Stimulated activated naive CD8-positive, alpha-beta T cell treated with anti-CD3 and anti-CD28 coated beads, Interleukin-15, Interleukin-2, amounts not matched to agents 100 ng/mL and 50 ng/mL, for 24 hours (primary cell): ENCODE results near the gene RGS5.

Experiments
- H3K27ac Mint-ChIP-seq: one replicate; pipeline ENCODE4 v1.8.0; 2021; ENCODE audit warnings: mild to moderate bottlenecking, mixed read lengths
- H3K27me3 Mint-ChIP-seq: one replicate; pipeline ENCODE4 v1.8.0; 2021; ENCODE audit warnings: mixed read lengths
- H3K36me3 Mint-ChIP-seq: one replicate; pipeline ENCODE4 v1.8.0; 2021; ENCODE audit warnings: low read depth, mixed read lengths
- H3K4me1 Mint-ChIP-seq: one replicate; pipeline ENCODE4 v1.8.0; 2021; ENCODE audit warnings: low read depth, mixed read lengths
- H3K4me3 Mint-ChIP-seq: one replicate; pipeline ENCODE4 v1.8.0; 2021; ENCODE audit warnings: mild to moderate bottlenecking, mixed read lengths
- H3K9me3 Mint-ChIP-seq: one replicate; pipeline ENCODE4 v1.8.0; 2021; ENCODE audit warnings: mixed read lengths

RGS5 gene

DNA sequence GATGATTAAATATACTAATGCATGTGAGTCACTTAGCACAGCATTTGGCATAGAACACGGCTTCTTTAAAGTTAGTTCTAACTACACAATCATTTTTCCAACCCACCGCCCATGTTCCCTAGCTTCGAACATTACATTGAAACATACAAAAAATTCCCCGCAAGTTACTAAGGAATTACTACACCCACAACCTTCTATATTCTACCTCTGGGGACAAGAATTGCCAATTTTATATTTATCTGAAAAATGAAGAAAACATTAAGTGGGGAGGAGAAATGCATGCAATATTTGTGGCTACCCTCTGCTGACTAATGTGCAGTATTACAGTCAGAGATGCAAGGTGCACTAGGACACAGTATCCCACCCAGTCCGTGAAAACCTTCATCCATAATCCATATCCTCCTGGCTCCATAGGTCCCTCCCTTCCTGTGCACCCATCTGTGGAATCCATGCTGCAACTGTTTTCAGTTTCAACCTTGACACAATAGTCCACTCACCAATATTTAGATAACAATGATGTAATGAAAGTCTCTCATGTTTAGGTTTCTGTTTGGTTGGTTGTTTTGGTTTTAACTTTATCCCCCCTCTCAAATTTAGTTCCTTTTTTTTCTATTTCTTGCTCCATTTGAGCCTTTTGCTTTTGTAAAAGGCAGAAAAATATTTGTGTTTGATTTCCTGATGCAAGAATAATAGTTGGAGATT is 31.6 kb downstream of the RGS5 start:
- Mint-ChIP-seq H3K27ac (no peak overlapping the region), H3K4me3 (no peak overlapping the region), H3K4me1 (no peaks in the 10 kb centered on the region), H3K36me3 (no peaks in the 10 kb centered on the region), H3K27me3 (peaks cover 4% of the 10 kb centered on the region), H3K9me3 (no peaks in the 10 kb centered on the region)

DNA sequence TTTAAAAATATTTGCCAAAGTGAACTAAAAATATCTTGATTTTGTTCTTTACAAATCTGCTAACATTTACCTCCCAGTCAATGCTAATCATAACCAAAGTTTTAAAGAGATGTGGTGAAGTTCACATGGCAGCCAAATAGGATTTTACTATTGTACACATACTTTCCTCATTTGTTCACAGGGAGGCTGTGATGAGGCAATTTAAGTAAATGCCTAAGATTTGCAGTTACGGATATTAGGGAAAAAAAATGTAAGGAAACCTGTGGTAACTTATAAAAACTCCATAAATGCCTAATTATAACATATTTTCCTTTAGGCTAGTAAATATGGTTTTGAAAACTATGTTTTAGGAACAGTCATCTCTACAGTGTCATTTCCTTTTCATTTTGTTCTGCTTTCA is 32.4 kb downstream of the RGS5 start:
- Mint-ChIP-seq H3K4me1 (no peaks in the 10 kb centered on the region), H3K4me3 (no peak overlapping the region), H3K27ac (no peak overlapping the region), H3K36me3 (no peaks in the 10 kb centered on the region), H3K27me3 (peaks cover 4% of the 10 kb centered on the region), H3K9me3 (no peaks in the 10 kb centered on the region)

DNA sequence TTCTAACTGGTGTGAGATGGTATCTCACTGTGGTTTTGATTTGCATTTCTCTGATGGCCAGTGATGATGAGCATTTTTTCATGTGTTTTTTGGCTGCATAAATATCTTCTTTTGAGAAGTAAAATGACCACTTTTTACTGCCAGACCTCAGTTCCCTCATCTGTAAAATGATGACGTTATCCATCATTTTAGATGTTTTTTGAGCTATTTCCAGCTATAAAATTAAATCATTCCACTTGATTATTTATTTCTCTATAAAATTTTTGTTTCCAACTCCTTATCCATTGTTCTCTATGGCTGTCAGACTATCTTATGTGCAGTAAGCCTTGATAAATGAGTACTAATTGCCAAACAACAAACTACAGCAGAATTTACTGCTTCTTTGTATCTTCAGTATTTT is 33.2 kb downstream of the RGS5 start:
- H3K36me3 Mint-ChIP-seq: peaks cover 4% of the 10 kb centered on the region
- no peak overlapping the region for H3K27ac Mint-ChIP-seq

DNA sequence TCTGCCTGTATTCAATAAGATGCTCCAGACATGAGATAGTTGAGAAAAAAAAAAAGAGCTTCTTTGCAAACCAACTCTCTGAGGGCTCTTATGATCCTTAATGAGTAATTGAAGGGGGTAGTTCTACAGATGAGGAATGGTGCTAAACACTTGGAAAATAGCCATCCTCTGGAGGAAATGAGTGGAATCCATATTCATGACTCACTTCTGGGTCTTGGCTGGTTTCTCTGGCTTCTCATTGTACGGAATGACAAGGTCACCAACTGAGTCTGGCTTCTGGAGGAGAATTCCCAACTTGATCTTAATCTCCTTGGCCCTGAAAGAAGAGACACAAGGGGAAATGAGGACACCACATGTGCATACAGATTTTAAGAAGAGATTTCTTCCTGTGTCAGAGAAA is 34.7 kb downstream of the RGS5 start:
- Mint-ChIP-seq H3K4me3 (no peak overlapping the region), H3K9me3 (no peaks in the 10 kb centered on the region), H3K27ac (no peak overlapping the region), H3K36me3 (peaks cover 4% of the 10 kb centered on the region), H3K4me1 (no peaks in the 10 kb centered on the region), H3K27me3 (no peaks in the 10 kb centered on the region)

More for the DNA sequence above, 33.2 kb downstream of the RGS5 start:
- peaks cover 4% of the 10 kb centered on the region for H3K27me3 Mint-ChIP-seq
- H3K4me3 Mint-ChIP-seq: no peak overlapping the region
- H3K9me3 Mint-ChIP-seq: no peaks in the 10 kb centered on the region
- H3K4me1 Mint-ChIP-seq: no peaks in the 10 kb centered on the region

DNA sequence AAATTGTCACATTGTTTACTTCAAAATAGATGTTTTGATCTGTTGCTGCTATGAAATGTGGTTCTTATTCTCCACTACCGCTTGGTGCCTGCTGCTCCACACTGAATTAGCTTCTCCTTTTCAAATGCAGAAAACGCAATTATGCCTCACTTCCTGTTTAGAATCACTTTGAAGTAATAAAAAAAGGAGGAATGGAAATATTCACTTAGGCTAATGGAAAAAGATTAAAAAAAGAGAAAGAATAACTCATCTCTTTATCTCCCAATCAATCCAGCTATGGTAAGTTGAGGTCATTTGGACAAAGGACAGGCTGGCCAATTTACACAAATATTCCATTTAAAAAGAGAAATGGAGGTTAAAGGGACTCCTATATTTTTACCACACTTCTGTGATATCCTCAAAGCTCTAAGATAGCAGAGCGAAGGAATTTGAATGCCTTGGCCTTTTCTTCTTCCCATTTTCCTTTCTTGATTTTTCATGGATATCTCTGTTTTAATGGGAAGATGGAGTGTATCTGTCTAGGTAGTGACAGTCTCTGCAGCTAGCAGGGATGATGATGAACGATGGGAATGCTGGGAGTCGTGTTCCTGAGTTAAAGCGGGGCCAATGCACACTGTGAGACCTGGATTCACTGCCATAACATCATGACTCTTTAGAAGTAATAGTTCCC is 35.7 kb downstream of the RGS5 start:
- Mint-ChIP-seq H3K27me3 (no peaks in the 10 kb centered on the region), H3K4me3 (no peak overlapping the region), H3K27ac (no peak overlapping the region), H3K36me3 (peaks cover 4% of the 10 kb centered on the region), H3K4me1 (no peaks in the 10 kb centered on the region), H3K9me3 (no peaks in the 10 kb centered on the region)

DNA sequence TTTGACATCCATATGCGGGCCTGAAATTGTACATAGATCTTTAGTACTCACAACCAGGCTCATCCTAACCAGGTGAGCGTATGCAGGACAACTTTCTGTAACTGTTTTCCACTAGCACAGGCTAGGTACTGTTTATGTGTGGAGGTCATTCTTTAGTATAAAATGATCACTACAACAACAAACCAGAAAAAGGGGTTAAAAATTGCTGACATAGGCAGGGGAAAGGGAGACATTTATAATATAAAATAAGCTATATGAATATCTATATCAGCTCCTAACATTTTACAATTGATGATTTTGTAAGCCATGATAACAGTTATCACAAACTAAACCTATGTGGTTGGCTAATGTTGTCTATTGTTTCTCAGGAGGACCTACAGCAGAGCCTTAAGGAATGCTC is 37.6 kb downstream of the RGS5 start:
- H3K27me3 Mint-ChIP-seq: no peaks in the 10 kb centered on the region
- peaks cover 4% of the 10 kb centered on the region for H3K36me3 Mint-ChIP-seq
- H3K4me1 Mint-ChIP-seq: no peaks in the 10 kb centered on the region
- no peak overlapping the region for H3K4me3 Mint-ChIP-seq
- no peak overlapping the region for H3K27ac Mint-ChIP-seq
- no peaks in the 10 kb centered on the region for H3K9me3 Mint-ChIP-seq

DNA sequence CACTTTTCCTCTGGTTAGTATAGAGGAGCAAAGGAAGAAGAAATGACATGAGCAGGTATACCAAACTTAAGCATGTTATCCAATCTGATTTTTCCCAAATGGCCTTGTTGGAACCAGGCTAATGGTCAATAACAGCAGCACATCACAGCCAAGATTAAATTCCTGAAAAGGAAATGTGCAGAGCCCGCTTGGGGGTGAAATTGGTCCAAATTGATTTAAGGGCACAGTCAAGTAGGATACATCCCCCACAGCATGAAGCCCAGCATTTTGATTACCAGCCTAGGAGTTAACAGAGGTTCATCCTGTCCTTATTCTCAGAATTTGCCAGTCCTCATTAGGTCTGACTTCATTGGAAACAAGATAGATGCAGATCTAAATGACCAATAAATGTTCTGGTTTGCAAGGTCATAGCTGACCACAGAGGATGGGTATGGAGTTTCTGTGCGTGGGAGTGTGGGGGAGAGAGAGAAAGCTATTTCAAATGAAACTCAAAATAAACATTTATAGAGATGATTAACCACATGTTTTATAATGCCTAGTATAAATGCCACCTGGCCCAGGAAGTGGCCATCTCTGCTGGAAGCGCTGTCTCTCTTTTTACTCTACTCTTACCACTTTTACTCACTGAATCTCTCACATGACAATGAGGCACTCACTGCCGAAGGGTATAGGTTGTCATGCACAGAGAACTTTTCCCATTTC is 38.7 kb downstream of the RGS5 start:
- no peaks in the 10 kb centered on the region for H3K9me3 Mint-ChIP-seq
- no peak overlapping the region for H3K27ac Mint-ChIP-seq
- H3K27me3 Mint-ChIP-seq: no peaks in the 10 kb centered on the region
- no peaks in the 10 kb centered on the region for H3K4me1 Mint-ChIP-seq
- H3K4me3 Mint-ChIP-seq: no peak overlapping the region
- peaks cover 4% of the 10 kb centered on the region for H3K36me3 Mint-ChIP-seq

DNA sequence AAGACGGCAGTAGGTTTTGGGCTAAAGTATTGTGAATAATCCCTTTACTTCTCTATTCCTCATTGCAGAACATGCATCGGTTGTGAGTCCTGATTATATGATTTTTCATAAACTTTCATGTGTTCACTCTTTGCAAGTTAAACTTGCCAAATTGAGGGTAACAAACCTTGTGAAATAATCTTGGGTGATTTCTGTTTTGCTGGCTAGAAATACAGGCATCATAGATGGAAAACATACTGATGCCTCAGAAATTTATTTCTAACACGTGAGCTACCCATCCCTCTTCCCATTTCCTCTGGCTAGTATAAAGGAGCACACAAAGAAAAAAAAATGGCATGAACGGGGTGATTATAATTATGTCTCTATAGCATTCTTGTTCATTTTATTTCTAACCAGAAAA is 39.6 kb downstream of the RGS5 start:
- H3K27me3 Mint-ChIP-seq: no peaks in the 10 kb centered on the region
- H3K4me3 Mint-ChIP-seq: no peak overlapping the region
- H3K36me3 Mint-ChIP-seq: peaks cover 4% of the 10 kb centered on the region
- peaks cover 5% of the 10 kb centered on the region for H3K9me3 Mint-ChIP-seq
- H3K27ac Mint-ChIP-seq: no peak overlapping the region
- no peaks in the 10 kb centered on the region for H3K4me1 Mint-ChIP-seq

DNA sequence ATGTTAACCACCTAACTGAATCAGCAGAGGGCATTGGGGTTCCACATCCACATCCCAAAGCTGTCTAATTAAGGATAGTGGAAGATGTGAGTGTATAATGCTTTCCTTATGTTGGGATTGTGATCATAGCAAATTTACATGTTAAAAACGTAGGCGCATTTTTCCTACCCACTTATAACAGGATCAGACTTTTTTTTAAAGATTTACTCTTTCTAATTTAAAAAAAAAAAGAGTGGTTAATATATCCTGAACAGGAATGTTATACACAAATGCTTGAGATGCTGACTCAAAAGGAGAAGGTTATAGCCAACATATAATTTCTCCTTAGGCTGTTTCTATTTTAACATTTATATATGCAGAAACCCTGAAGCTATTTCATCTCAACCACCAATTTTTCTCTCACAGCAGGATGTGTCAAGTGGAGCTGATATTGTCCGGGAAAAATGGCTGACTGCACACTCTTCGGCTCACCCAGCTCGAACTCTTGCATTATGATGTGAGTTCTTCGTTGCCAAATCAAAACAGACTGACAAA is 40.3 kb downstream of the RGS5 start:
- no peak overlapping the region for H3K4me3 Mint-ChIP-seq
- H3K4me1 Mint-ChIP-seq: no peaks in the 10 kb centered on the region
- peaks cover 4% of the 10 kb centered on the region for H3K36me3 Mint-ChIP-seq
- H3K27me3 Mint-ChIP-seq: no peaks in the 10 kb centered on the region
- H3K9me3 Mint-ChIP-seq: peaks cover 7% of the 10 kb centered on the region
- H3K27ac Mint-ChIP-seq: no peak overlapping the region

DNA sequence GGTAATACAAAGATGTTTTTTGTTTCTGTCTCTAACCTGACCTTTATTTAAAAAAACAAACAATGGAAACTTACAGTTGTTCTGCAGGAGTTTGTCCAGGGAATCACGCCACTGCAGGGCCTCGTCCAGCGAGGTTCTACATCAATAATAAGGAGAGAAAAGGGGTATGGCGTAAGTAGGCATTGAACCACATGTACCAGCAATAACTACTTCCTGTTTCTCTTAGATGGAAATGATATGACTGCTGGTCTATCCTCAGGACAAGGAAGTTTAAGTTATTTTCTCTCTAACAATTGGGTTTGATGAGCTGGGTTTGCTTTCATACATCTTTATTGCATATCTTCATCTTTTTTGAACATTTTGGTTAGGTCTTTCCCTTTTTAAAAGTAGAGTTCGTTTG is 40.9 kb downstream of the RGS5 start:
- no peak overlapping the region for H3K4me3 Mint-ChIP-seq
- no peak overlapping the region for H3K27ac Mint-ChIP-seq
- peaks cover 7% of the 10 kb centered on the region for H3K9me3 Mint-ChIP-seq
- no peaks in the 10 kb centered on the region for H3K27me3 Mint-ChIP-seq
- no peaks in the 10 kb centered on the region for H3K4me1 Mint-ChIP-seq
- peaks cover 4% of the 10 kb centered on the region for H3K36me3 Mint-ChIP-seq

DNA sequence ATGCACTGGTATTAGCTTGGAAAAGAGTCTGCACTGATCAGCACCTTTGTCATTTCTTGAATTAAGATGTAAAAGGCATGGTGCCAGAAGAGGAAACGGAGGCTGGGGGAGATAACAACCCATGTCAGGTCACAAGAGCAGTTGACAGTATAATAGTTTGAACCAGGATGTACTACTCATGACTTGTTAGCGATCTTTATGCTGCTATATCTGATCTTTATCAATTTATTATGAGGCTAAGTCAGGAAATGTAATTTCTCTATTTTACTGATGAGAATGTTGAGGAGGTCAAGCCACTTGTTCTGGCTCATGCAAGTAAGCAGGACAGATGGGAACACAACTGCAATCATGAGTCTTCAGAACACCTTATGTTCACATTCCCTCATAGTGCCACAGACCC is 41.4 kb downstream of the RGS5 start:
- no peak overlapping the region for H3K27ac Mint-ChIP-seq
- peaks cover 4% of the 10 kb centered on the region for H3K36me3 Mint-ChIP-seq
- peaks cover 7% of the 10 kb centered on the region for H3K9me3 Mint-ChIP-seq
- H3K27me3 Mint-ChIP-seq: no peaks in the 10 kb centered on the region
- H3K4me3 Mint-ChIP-seq: no peak overlapping the region
- H3K4me1 Mint-ChIP-seq: no peaks in the 10 kb centered on the region

DNA sequence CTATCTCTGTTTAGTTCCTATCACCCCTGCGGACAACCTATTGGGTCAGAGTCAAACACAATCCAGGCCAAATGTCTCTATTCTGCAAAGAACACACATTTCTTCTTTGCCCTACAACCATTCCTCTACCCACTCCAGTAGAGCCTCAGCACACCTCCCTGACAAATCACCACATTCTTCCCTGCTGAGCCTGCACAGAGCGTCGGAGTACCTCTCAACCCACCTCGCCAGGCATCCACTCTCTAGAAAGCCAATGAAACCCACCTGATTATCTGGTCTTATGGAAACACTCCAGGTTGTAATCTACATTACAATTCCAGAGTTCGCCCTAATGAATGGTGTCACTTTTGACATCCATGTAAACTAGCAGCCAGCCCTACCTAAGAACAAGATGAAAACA is 47.1 kb downstream of the RGS5 start:
- H3K4me1 Mint-ChIP-seq: no peaks in the 10 kb centered on the region
- no peak overlapping the region for H3K4me3 Mint-ChIP-seq
- no peak overlapping the region for H3K27ac Mint-ChIP-seq
- H3K27me3 Mint-ChIP-seq: no peaks in the 10 kb centered on the region
- H3K36me3 Mint-ChIP-seq: no peaks in the 10 kb centered on the region
- H3K9me3 Mint-ChIP-seq: peaks cover 7% of the 10 kb centered on the region

DNA sequence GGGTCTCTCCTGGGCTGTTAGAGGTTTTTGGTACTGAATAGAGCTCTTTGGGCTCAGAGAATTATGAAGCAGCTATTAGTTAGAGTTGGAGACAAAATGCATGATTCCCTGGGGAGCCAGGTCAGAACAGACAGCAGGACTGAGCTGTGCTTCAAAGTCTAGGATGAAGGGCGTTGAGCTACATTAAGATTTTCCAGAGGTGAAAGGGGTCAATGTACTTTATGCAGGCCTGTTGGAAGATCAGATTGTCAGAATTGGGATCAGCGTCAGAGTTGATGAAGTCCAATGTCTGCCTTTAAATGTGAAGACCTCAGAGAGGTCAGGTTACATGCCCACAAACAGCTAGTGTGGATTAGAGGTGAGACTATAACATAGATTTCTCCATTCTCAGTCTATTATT is 53.8 kb downstream of the RGS5 start:
- Mint-ChIP-seq H3K4me1 (no peaks in the 10 kb centered on the region), H3K4me3 (no peak overlapping the region), H3K36me3 (no peaks in the 10 kb centered on the region), H3K27ac (no peak overlapping the region), H3K27me3 (no peaks in the 10 kb centered on the region), H3K9me3 (no peaks in the 10 kb centered on the region)

DNA sequence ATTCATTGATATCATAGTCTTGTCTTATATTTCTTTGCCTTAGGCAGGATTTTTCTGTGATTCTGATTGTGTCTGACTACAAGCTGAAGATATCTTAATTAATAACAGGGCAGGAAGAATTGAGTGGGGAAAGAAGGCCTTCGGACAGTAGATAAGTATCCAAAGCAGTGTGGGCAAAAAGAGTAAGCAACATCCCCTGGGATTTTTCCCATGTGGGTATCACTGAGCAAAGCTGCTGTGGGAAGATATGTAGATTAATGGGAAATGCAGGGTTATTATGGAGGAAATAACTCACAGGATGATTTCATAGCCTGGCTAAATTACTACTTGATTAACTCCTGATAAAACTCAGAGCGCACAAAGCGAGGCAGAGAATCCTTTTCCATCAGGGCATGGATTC is 55.7 kb downstream of the RGS5 start:
- Mint-ChIP-seq H3K36me3 (no peaks in the 10 kb centered on the region), H3K4me1 (no peaks in the 10 kb centered on the region), H3K9me3 (no peaks in the 10 kb centered on the region), H3K27ac (no peak overlapping the region), H3K4me3 (no peak overlapping the region), H3K27me3 (no peaks in the 10 kb centered on the region)

DNA sequence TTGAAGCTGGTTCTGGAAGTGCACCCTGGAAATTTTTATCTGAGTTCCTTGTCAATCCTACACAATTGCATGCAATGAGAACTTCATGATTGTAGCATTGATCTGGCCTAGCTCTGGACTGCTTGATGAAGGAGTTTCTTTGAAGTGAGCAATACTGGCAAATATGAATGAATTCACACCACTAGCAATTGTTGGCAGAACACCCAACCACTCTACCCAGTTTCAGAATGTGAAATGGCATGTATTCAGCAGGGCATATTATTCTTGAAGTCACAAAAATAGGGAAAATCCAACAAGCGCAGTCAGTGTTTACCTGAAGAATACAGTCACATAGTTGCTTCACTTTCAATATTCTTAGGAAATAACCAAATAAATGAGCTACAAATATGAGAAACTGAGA is 57.3 kb downstream of the RGS5 start:
- Mint-ChIP-seq H3K4me1 (no peaks in the 10 kb centered on the region), H3K27me3 (no peaks in the 10 kb centered on the region), H3K36me3 (no peaks in the 10 kb centered on the region), H3K4me3 (no peak overlapping the region), H3K27ac (no peak overlapping the region), H3K9me3 (no peaks in the 10 kb centered on the region)
